ENCODE measurements around the gene C6orf52.

DNA sequence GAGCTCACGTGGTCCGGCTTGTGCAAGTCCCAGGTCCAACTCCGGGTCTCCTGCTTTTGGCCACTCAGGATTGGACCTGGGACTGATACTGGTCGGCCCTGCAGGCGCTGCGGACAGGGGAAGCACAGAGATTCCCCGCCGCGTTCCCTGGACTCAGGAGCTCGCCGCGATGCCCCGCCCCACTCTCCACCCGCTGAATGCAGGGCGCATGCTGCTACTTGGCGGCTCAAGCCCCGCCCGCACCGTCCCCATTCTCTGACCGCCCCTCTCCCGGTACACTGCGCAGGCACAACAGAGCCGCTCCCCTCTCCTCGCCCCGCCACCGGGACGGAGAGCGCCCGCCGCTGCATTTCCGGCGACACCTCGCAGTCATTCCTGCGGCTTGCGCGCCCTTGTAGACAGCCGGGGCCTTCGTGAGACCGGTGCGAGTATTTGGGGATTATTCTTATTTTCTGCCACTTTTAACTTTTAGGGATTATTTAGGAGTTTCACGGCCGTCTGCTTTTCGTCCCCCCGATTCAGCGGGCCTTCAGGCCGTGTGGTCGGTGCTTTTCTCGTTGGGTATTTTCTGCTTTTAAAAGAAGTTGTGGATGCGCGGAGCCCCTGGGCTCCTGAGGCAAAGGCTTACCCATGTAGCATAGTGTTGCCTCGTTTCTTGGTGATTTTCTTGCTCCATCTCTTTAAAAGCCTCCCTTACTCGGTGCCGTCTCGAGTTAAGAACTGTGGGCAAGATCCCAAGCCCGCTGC lies 28.6 kb upstream of the C6orf52 start, which contains the start of gene TMEM14C:
- TF ChIP-seq EZH2 (IDR thresholded peaks at IDR 0.05; ENCODE audit: insufficient read depth, poor library complexity, severe bottlenecking): no peak
- no peak for TF ChIP-seq EZH2phosphoT487 (IDR thresholded peaks at IDR 0.05; ENCODE audit: insufficient read depth, low read depth)
